NCI-H2171 treated with DMSO at 0.1 percent for 48 hours (cell line): ENCODE measurements around the gene TMEM41B.
"Not testable (repeated sequence)": the region's sequence is repeated elsewhere in the genome, so short reads cannot be mapped to it uniquely, and the experiment has no call there.

Source experiments
- DNase-seq: peaks from one replicate; lab custom pipeline; 2025; lab: John Stamatoyannopoulos, UW

TMEM41B gene

GRCh38 chr11:9314291-9315077, at the start of gene TMEM41B:
Gene TMEM41B, minus strand, starts transcription at chr11:9314593. Its CDS starts 152 bp downstream, at chr11:9314441.
- peak; percentile 98 for DNase-seq

GRCh38 chr11:9362393-9362863, 48.0 kb upstream of the TMEM41B start:
- DNase-seq, result peak; percentile 11

GRCh38 chr11:9360862-9361622, 46.6 kb upstream of the TMEM41B start:
- DNase-seq, result not testable (repeated sequence)

GRCh38 chr11:9357041-9357440, 42.6 kb upstream of the TMEM41B start:
- DNase-seq, result no peak

- no peak for DNase-seq
Measured at GRCh38 chr11:9351321-9351881, 37.0 kb upstream of the TMEM41B start.

GRCh38 chr11:9347779-9348178, 33.4 kb upstream of the TMEM41B start:
- DNase-seq, result not testable (repeated sequence)

- no peak for DNase-seq
Measured at GRCh38 chr11:9347100-9347499, 32.7 kb upstream of the TMEM41B start.

- no peak for DNase-seq
Measured at GRCh38 chr11:9344061-9344680, 29.8 kb upstream of the TMEM41B start.

- DNase-seq, result no peak
Measured at GRCh38 chr11:9341638-9342178, 27.3 kb upstream of the TMEM41B start.

- DNase-seq, result no peak
Measured at GRCh38 chr11:9332655-9333054, 18.3 kb upstream of the TMEM41B start.

- peak; percentile 2 for DNase-seq
Measured at GRCh38 chr11:9330387-9331384, 16.3 kb upstream of the TMEM41B start.

GRCh38 chr11:9320047-9320446, 5.7 kb upstream of the TMEM41B start:
- no peak for DNase-seq

GRCh38 chr11:9319377-9320001, 5.1 kb upstream of the TMEM41B start:
- not testable (repeated sequence) for DNase-seq

- not testable (repeated sequence) for DNase-seq
Measured at GRCh38 chr11:9318442-9319376, 4.3 kb upstream of the TMEM41B start.

GRCh38 chr11:9316334-9316733, 1.9 kb upstream of the TMEM41B start:
- no peak for DNase-seq

GRCh38 chr11:9315078-9315688, 790 bp upstream of the TMEM41B start:
- no peak for DNase-seq

GRCh38 chr11:9313648-9314290, 624 bp downstream of the TMEM41B start:
- peak; percentile 24 for DNase-seq

- DNase-seq, result no peak
Measured at GRCh38 chr11:9310485-9311090, 3.8 kb downstream of the TMEM41B start.
